ENCODE results near the gene RAB35.

RAB35 gene

DNA sequence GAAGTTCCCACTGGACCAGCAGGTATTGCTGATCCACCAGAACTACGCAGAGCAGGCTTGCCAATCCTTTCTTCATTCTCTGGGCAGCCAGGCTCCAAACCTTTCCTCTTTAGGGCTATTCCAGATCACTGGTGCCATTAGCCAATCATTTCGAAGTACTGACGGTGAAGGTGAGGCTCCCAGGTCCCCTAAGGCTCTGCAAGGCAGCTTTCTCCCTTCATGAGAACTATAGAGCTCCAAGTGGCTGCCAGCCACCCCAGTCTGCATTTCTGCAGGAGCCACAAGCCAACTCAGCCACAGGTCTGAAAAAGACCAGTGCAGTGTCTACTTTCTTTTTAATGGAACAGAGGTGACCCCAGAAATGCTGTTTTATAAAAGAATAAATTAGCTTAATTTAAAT, 48.7 kb downstream of the RAB35 start:
- no peak for TF ChIP-seq TAF1 (IDR thresholded peaks at IDR 0.05; ENCODE audit: low read depth)
- TF ChIP-seq FOXM1 (IDR thresholded peaks at IDR 0.05; ENCODE audit: borderline replicate concordance, low read depth), result no peak
- TF ChIP-seq CREB1 (IDR thresholded peaks at IDR 0.05; ENCODE audit: low read depth), result no peak
- no peak for TF ChIP-seq MAX (IDR thresholded peaks at IDR 0.05)
- no peak for TF ChIP-seq RAD21 (IDR thresholded peaks at IDR 0.05; ENCODE audit: low read depth)
- TF ChIP-seq CEBPB (IDR thresholded peaks at IDR 0.05), result no peak
- TF ChIP-seq REST (IDR thresholded peaks at IDR 0.05; ENCODE audit: low read depth), result no peak
- TF ChIP-seq TEAD4 (IDR thresholded peaks at IDR 0.05), result no peak
- no peak for TF ChIP-seq EP300 (IDR thresholded peaks at IDR 0.05; ENCODE audit: borderline replicate concordance)
- TF ChIP-seq YY1 (IDR thresholded peaks at IDR 0.05; ENCODE audit: low read depth), result no peak

DNA sequence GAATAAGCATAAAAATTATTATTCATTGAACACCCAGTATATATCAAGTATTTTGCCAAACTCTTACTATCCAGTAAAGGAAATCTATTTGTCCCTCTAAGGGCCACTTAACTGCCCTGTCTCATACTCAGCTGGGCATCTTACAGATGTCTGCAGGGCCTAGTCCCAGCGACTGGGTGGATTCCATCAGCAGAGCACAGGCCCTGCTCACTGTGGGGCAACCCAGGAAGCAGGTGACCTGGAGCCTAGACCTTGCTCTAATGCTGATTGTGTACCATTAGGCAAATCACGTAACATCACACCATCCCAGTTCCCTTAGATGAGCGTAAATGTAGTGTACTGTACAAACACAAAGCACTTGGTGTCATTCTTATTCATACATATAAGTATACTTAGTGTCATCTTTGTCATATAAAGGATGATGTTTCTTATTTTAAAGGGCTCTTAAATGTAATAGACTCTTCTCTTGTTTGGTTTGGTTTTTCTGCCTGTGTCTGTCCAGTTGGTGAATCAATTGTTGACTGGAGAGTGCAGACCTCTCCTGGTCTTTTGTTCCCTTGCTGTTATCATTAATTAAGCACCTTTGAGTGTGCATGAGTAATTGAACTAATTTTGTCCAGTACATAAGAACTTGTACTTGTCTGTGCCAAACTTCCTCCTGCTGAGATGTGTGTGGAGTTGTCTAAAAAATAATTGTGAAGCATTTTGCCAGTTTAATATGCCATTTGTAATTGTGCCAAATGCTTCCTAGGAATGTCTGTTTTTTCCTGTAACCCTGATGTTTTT, 49.3 kb downstream of the RAB35 start:
- no peak for TF ChIP-seq TCF12 (IDR thresholded peaks at IDR 0.05; ENCODE audit: low read depth)
- no peak for TF ChIP-seq CEBPB (IDR thresholded peaks at IDR 0.05)
- TF ChIP-seq MAX (IDR thresholded peaks at IDR 0.05), result no peak
- TF ChIP-seq FOXM1 (IDR thresholded peaks at IDR 0.05; ENCODE audit: borderline replicate concordance, low read depth), result no peak
- no peak for TF ChIP-seq REST (IDR thresholded peaks at IDR 0.05; ENCODE audit: low read depth)
- TF ChIP-seq TEAD4 (IDR thresholded peaks at IDR 0.05), result no peak
- TF ChIP-seq EP300 (IDR thresholded peaks at IDR 0.05; ENCODE audit: borderline replicate concordance), result no peak
- TF ChIP-seq RAD21 (IDR thresholded peaks at IDR 0.05; ENCODE audit: low read depth), result no peak
- TF ChIP-seq ZBTB7A (IDR thresholded peaks at IDR 0.05; ENCODE audit: low read depth), result no peak
- no peak for TF ChIP-seq EGR1 (IDR thresholded peaks at IDR 0.05)
- no peak for TF ChIP-seq NFIC (IDR thresholded peaks at IDR 0.05)
- TF ChIP-seq CREB1 (IDR thresholded peaks at IDR 0.05; ENCODE audit: low read depth), result no peak
- TF ChIP-seq, protein P1, sequence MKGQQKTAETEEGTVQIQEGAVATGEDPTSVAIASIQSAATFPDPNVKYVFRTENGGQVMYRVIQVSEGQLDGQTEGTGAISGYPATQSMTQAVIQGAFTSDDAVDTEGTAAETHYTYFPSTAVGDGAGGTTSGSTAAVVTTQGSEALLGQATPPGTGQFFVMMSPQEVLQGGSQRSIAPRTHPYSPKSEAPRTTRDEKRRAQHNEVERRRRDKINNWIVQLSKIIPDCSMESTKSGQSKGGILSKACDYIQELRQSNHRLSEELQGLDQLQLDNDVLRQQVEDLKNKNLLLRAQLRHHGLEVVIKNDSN (IDR thresholded peaks at IDR 0.05), result no peak

GRCh38 chr12:120066341-120066740, 50.2 kb downstream of the RAB35 start:
- TF ChIP-seq YY1 (IDR thresholded peaks at IDR 0.05; ENCODE audit: low read depth), result no peak
- no peak for TF ChIP-seq EGR1 (IDR thresholded peaks at IDR 0.05)
- no peak for TF ChIP-seq REST (IDR thresholded peaks at IDR 0.05; ENCODE audit: low read depth)
- TF ChIP-seq FOXM1 (IDR thresholded peaks at IDR 0.05; ENCODE audit: borderline replicate concordance, low read depth), result no peak
- no peak for TF ChIP-seq CREB1 (IDR thresholded peaks at IDR 0.05; ENCODE audit: low read depth)
- no peak for TF ChIP-seq TAF1 (IDR thresholded peaks at IDR 0.05; ENCODE audit: low read depth)
- TF ChIP-seq TCF12 (IDR thresholded peaks at IDR 0.05; ENCODE audit: low read depth), result no peak
- no peak for TF ChIP-seq RAD21 (IDR thresholded peaks at IDR 0.05; ENCODE audit: low read depth)
- no peak for TF ChIP-seq NFIC (IDR thresholded peaks at IDR 0.05)
- no peak for TF ChIP-seq CEBPB (IDR thresholded peaks at IDR 0.05)
- TF ChIP-seq, protein P1 (IDR thresholded peaks at IDR 0.05), result no peak
- no peak for TF ChIP-seq MAX (IDR thresholded peaks at IDR 0.05)
- no peak for TF ChIP-seq TEAD4 (IDR thresholded peaks at IDR 0.05)
- TF ChIP-seq EP300 (IDR thresholded peaks at IDR 0.05; ENCODE audit: borderline replicate concordance), result no peak

- TF ChIP-seq RAD21 (IDR thresholded peaks at IDR 0.05; ENCODE audit: low read depth), result no peak
- no peak for TF ChIP-seq CREB1 (IDR thresholded peaks at IDR 0.05; ENCODE audit: low read depth)
- no peak for TF ChIP-seq CEBPB (IDR thresholded peaks at IDR 0.05)
- TF ChIP-seq, protein P1 (IDR thresholded peaks at IDR 0.05), result no peak
- TF ChIP-seq NFIC (IDR thresholded peaks at IDR 0.05), result no peak
- no peak for TF ChIP-seq MAX (IDR thresholded peaks at IDR 0.05)
- no peak for TF ChIP-seq TEAD4 (IDR thresholded peaks at IDR 0.05)
- no peak for TF ChIP-seq FOXM1 (IDR thresholded peaks at IDR 0.05; ENCODE audit: borderline replicate concordance, low read depth)
- no peak for TF ChIP-seq TAF1 (IDR thresholded peaks at IDR 0.05; ENCODE audit: low read depth)
- TF ChIP-seq EP300 (IDR thresholded peaks at IDR 0.05; ENCODE audit: borderline replicate concordance), result no peak
- no peak for TF ChIP-seq YY1 (IDR thresholded peaks at IDR 0.05; ENCODE audit: low read depth)
- TF ChIP-seq EGR1 (IDR thresholded peaks at IDR 0.05), result no peak
These were observed 51.1 kb downstream of the RAB35 start for GRCh38 chr12:120065472-120065871.

Data from Ishikawa (cell line).